GM19438 (cell line): Measurements from ENCODE around the gene KRT33A.
"Not testable (repeated sequence)": the region's sequence is repeated elsewhere in the genome, so short reads cannot be mapped to it uniquely, and the experiment has no call there.

Experiments used
- ATAC-seq: cut with Tn5 transposase; IDR thresholded peaks from one replicate; pipeline ENCODE4 v1.9.1; 2021; ENCODE audit warnings: low read depth; ENCODE audit not compliant: unreplicated experiment

Gene KRT33A

DNA sequence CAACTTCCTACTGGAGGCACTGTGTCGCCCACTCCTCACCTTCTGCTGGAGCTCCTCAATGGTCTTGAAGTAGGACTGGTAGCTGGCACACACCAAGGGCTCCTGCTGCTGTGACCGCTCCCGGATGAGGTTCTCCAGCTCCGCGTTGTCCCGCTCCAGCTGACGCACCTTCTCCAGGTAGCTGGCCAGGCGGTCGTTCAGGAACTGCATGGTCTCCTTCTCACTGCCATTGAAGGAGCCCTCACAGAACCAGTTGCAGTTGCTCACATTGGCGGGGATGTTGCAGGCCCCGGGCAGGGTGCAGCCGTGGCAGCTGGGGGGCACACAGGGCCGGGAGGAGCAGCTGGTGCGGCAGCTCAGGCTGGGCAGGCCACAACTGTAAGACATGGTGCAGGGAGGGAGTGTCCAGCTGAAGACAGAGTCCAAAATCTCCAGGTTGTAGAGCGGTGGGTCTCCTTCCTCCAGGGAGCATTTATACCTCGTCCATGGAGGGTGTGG, at the start of gene KRT33A:
KRT33A (minus strand) TSS at position 448 of the 498 bp plus-strand sequence; CDS start at position 387, 61 bp downstream.
- ATAC-seq: not testable (repeated sequence)

DNA sequence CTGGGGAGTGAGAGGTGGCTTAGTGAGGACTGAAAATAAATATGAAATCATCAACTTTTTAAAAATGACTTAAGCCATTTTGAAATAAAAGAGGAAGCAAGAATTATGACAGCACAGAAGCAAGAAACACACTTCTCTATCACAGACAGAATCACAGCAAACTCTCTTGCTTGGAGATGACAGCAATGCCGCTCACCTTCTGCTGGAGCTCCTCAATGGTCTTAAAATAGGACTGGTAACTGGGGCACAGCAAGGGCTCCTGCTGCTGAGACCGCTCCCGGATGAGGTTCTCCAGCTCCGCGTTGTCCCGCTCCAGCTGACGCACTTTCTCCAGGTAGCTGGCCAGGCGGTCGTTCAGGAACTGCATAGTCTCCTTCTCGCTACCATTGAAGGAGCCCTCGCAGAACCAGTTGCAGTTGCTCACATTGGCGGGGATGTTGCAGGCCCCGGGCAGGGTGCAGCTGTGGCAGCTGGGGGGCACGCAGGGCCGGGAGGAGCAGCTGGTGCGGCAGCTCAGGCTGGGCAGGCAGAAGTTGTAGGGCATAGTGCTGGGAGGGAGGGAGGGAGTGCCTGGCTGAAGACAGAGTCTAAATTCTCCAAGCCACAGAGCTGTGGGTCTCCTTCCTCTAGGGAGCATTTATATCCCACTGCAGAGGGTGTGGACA, 46.5 kb upstream of the KRT33A start, which contains the start of gene KRT31:
KRT31 (minus strand) TSS at position 613 of the 665 bp plus-strand sequence; CDS start at position 544, 69 bp downstream.
- no peak for ATAC-seq

DNA sequence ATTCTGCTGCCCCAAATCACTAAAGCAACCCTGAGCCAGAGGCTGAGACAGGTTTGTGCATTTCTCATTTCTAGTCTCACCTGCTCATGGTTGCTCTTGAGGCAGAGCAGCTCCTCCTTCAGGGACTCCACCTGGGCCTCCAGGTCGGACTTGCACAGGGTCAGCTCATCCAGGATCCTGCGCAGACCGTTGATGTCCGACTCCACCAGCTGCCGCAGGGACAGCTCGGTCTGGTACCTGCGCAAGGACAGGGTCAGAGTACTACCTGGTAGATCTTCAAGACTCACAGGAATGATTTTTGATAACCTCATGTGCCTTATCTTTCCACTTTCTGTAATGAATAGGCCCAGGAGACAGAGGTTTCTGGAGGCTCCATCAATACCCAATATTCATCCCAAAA, 45.7 kb upstream of the KRT33A start:
- ATAC-seq: no peak

DNA sequence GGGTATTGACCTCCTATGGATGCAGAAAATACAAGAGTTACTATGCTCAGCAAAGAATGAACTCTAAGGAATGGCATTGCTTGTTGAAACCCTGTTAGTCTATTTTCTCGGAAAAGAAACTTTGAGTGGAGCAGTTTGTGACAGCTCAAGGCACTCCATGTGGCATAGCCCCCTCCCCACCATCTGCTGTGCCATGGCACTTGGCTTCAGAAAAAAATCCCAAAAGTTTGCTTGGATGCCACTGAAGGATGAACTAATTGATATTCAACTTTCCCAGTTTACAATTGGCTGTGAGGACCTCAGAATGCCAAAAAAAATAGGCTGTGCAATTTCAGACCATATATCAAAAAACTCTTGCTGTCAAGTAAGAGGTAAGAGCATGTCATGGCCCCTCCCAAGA, 45.0 kb upstream of the KRT33A start:
- ATAC-seq: no peak

DNA sequence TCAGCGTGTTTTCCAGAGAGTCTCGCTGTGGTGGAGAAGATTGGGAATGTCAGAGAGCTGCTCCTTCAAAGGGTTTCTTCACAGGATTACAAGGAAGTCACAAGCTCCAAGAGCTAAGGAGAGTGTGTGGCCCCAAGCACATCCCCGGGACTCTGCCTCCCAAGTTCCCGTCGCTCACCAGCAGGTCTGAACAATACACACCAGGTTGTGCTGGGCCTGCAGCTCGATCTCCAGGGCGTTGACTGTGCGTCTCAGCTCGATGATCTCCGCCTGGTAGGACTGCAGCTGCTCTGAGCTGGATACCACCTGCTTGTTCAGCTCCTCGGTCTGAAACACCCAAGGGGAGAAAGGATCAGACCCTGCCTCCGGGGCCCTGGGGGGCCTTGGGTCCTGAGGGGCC, 44.4 kb upstream of the KRT33A start:
- not testable (repeated sequence) for ATAC-seq

DNA sequence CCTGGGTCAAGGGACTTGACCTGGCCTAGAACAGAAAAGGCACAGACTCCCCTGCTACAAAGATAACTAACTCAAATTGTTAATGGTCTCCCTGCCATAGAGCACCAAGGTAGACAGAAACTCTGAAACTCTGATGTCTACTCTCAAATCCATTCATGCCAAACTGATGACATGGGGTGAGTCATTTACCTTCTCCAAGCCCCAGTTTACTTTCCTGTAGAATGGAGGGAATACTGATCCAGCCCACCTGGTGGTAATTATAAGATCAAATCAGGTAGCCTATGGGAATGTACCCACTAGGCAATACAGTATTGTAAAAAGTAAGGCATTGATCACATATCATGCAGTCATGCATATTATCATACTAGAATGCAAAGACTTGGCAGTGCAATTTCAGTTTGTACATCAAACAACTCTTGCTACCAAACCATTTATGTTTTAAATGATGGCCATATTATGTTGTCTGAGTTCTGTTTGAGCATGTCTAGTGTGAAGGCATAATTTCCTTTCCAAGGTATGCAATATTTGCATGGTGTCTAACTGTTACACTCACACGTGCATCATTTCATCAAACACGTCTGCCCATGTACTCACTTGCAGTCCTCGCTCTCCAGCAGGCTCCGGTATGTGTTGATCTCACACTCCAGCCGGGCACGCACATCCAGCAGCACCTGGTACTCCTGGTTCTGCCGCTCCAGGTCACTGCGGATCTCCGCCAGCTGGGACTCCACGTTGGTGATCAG, 43.8 kb upstream of the KRT33A start:
- no peak for ATAC-seq

DNA sequence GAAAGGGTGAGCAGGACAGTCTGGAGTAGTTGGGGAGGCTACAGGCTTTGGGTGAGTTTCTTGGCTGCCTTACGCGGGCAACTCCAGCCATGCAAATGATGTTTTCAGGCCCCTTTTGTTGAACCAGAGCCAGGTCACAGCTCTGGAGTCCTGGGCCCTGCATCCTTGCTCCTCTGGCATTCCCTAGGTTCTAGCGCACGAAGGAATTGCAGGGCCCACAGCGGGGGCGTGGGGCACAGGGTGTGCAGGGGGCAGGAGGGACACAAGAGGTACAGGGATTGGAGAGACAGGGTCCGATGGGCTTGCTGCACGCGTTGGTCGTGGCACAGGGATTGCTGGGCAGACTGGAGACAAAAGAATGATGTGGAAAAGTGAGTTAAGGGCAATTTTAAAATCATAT, 43.2 kb upstream of the KRT33A start:
- ATAC-seq: no peak

DNA sequence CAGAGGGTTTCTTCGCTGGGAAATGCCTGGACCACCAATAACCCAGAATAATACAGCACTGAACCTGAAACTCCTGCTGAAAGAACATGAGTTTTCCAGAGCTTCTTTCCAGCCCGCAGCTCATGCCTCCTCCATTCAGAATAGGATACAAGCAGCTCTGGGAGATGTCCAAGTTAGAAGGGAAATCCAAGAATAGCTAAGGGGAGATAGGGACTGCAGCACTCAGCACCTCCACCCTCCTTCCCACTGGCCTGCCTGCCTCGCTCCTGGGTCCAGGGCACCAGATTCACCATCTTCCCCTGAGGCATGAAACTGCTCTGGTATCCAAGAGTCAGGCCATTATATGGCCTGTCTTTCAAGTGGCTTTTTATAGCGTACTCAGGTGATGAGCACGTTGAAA, 42.7 kb upstream of the KRT33A start:
- ATAC-seq: no peak

DNA sequence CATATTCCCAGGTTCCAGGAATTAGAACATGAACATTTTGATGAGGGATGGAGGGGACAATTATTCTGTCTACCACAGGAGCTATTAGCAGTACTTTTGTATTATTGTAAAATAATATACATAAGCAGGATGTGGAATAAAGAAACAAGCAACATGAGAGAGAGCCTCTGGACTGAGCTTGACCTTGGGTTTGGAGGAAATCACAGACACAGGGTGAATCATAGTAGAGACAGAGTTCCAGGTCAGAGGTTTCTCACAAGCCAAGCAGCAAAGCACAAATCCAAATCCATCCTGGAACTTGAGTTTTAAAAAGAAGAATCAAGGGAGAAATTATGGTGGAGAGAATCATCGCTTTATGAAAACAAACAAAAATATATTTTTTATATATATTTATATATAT, 41.6 kb upstream of the KRT33A start:
- no peak for ATAC-seq

DNA sequence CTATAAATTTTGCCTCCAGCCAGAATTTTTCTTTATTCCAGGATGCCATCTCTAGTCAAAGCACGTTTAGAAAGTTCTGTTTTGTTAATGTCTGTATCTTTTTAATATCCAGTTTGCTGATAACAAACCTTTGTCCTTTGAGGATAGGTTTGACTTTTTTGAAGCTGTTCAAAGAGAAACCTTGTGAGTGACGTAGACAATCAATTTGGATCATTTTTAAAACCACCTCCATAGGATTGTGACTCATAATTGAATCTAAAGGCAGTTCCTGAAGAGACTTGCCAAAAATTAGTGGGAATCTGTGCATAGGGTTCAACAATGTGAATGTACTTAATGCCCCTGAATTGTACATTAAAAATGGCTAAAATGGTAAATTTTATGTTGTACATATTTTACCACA, 40.9 kb upstream of the KRT33A start:
- no peak for ATAC-seq

DNA sequence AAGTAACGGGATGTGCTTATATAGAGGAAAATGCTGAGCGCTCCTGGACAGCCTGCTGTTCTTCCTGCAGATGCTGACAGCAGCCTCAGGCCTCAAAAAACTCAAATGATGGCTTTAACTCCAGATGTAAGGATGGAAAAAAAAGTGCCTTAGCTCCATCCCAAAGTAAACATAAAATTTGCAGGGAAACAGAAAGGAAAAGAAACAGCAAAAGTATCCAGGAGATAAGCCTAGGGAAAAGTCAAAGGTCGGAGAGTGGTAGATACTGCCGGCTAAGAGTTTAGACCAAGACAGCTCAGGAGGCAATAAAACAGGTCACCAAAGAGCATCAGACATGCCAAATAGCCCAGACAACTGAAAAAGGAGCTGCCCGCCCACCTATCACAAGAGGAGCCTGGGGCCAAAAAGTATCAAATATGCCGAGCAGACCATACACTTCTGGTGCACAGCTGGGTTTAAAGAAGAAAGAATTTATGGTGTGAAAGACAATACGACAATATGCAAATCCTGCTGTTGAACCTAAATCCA, 39.8 kb upstream of the KRT33A start:
- ATAC-seq: no peak

DNA sequence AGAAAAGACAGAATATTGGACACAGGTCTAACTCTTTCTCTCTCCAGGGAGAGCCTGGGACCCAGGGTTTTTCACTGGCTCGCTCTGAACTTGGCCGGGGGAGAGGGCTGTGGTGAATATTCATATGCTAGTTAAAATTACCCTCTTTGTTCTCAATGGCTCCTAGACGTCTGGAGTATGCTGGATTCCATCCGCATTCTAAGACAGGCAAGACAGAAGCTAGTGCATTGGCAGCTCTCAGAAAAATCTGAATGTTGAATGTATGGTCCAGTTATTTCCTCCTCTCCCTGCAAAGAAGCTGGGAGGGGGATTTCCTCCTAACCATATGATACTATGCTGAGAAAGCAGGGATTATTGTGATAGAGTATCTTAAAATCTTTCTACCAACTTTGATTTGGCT, 37.0 kb upstream of the KRT33A start:
- ATAC-seq: no peak

DNA sequence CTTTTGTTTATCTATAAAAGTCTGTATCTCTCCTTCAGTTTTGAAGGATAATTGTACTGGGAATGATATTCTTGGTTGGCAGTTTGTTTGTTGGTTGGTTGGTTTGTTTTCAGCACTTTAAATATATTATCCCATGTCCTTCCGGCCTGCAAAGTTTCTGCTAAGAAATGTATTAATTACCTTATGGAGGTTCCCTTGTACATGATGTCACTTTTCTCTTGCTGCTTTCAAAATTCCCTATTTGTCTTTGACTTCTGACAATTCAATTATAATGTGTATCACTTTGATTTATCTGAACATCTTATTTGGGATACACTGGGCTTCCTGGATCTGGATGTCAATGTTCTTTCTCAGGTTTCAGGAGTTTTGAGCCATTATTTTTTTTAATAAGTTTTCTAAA, 35.6 kb upstream of the KRT33A start:
- no peak for ATAC-seq

DNA sequence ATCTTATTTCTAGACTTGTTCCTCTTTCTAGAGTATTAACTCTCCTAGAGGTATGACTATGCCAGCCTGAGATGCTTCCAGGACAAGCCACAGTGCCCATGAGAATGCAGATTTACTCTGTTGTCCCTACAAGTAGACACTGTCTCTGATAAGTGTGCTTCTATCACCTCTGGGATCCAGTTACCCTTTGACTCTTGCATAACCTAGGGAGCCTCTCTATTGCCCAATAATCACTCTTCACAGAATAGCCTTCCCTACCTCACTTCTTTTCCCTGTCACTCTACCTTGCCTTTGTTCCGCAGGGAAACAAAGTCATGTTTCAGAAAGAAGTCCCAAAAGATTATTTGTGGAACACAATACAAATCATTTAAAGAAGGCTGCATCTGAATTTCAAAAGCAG, 33.1 kb upstream of the KRT33A start:
- no peak for ATAC-seq

DNA sequence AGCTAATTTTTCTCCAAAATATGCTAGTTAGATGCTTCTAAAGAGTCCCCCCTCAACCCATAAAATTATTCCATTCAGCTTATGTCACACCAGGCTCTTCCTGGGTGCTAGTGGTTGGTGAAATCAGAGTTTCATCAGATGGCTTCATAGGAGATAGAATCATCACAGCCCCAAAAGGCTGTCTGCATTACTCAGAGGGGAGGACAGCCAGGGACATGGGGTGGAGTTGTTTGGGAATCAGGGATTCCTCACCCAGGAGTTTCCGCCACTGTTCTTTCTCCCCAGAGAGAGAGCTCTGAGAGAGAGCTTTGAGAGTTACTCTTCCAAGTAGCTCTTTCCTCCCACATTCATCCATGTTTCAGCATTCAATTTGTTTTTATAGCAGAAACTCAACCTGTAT, 31.8 kb upstream of the KRT33A start:
- no peak for ATAC-seq

DNA sequence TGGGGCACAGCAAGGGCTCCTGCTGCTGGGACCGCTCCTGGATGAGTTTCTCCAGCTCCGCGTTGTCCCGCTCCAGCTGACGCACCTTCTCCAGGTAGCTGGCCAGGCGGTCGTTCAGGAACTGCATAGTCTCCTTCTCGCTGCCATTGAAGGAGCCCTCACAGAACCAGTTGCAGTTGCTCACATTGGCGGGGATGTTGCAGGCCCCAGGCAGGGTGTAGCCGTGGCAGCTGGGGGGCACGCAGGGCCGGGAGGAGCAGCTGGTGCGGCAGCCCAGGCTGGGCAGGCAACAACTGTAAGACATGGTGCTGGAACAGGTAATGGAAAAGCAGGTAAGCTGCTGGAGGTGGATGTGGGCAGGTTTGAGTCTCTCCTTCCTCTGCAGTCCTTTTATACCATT, 31.3 kb upstream of the KRT33A start, which contains the start of gene KRT34:
KRT34 (minus strand) TSS at position 364 of the 400 bp plus-strand sequence; CDS start at position 304, 60 bp downstream.
- not testable (repeated sequence) for ATAC-seq

DNA sequence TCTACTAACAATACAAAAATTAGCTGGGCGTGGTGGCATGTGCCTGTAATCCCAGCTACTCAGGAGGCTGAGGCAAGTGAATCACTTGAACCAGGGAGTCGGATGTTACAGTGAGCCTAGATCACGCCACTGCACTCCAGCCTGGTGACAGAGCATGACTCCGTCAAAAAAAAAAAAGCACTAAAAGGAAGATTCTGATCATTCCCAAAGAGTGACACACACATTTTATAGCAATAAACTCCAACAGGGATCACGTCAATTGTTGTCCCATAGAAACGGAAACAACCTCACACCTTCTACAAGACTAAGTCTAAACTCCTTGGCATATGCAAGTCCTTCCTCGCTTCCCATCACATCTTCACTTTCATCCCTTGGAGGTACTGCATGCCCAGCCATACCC, 29.5 kb upstream of the KRT33A start:
- not testable (repeated sequence) for ATAC-seq

DNA sequence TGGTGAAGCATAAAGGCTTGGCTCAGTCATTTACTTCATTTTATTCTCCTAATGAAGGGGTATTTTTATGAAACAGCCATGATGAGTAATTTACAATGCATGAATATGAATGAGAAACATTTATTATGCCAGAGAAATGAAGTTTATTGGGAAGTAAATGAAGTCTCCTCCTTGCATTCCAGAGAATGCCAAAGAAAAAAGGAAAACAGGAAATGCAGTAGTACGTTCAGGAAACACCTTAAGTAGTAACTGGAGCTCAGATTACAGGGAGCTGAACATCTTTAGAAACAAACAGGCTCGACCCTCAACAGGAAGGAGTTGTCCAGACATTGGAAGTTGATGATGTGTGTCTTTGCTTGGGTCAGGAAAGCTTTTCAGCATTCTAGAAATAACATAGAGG, 26.9 kb upstream of the KRT33A start:
- ATAC-seq: no peak

DNA sequence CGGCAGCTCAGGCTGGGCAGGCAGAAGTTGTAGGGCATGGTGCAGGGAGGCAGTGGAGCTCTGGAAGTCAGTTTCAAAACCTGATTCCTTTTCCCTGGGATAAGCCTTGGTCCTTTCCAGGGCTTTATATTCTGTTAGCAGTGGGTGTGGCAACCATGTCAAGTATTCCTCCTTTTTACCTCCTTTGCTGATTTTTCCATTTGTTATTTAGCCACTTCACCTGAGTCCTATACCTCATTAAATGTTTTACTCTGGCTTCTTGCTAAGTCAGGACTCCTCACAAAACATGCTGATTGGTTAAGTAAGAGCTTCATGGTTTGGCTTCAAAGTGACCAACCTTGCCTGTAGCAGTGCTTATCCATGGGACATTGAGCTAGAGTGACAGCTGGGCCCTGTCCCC, 19.1 kb upstream of the KRT33A start, which contains the start of gene KRT33B:
KRT33B (minus strand) TSS at position 101 of the 400 bp plus-strand sequence; CDS start at position 38, 63 bp downstream.
- ATAC-seq: no peak

DNA sequence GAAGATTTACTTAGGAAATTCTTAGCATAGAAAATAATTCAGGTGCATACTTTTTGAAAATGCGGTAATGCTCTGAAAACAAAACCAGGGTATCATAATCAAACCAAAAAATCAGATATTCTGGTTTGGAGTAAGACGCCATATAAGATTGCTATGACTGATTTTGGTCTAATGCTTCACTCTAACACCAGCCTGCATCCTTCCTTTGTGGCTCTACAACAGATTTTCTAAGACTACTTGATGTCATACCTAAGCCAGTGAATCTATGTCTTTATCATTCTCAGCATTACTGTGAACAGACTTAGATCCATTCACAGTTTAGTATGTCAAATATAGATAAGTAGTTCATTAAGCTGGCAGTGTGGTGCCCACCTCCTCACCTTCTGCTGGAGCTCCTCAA, 18.4 kb upstream of the KRT33A start:
- ATAC-seq: no peak

DNA sequence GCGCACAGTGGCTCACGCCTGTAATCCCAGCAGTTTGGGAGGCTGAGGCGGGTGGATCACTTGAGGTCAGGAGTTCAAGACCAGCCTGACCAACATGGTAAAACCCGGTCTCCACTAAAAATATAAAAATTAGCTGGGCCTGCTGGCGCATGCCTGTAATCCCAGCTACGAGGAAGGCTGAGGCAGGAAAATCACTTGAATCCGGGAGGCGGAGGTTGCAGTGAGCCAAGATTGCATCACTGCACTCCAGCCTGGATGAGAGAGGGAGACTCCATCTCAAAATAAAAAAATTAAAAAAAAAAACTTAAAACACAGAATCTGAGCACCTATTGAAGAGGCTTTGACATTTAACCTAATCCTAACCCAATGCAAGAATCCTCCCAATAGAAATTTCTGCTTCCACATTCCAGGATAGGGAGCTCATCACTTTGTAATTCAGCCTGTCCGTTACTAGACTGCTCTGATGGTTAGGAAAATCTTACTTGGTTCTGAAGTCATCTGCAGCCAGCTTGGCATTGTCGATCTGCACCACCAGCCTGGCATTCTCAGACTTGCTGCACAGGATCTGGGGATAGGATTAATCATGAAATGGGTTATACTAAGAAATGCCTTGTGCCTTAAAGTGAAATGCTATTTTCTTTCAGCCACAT, 16.9 kb upstream of the KRT33A start:
- ATAC-seq: no peak
